HEK293 (cell line): ENCODE results near the gene SORCS3.

Experiments
- CTCF ChIA-PET: fragments of 350-600 bp; formaldehyde crosslinking; extraction: SDS; loops from one replicate; lab custom pipeline; 2021; ENCODE audit warnings: antibody characterized with exemption; lab: Yijun Ruan, JAX
- POLR2A ChIA-PET: fragments of 300-600 bp; formaldehyde crosslinking; extraction: SDS; loops from one replicate; lab custom pipeline; 2020; ENCODE audit warnings: antibody characterized with exemption, inconsistent platforms; lab: Yijun Ruan, JAX
- H3K27ac ChIP-seq: fragments of 200-500 bp; sonication (Bioruptor generic); 2 replicates; pipeline ENCODE4 v1.5.1; 2014; ENCODE audit warnings: low read depth, low read length, control low read depth, inconsistent platforms; ENCODE audit errors: extremely low read depth
- H3K36me3 ChIP-seq, 2 experiments: fragments of 200-500 bp in 1 of 2; sonication (Bioruptor generic) in 1 of 2; 1 replicate in 1 of 2; 2 replicates in 1 of 2; pipeline ENCODE4 v1.5.1; 2014 to 2017; ENCODE audit warnings: inconsistent platforms in 2 of 2, low read length in 2 of 2; ENCODE audit not compliant: control insufficient read depth in 2 of 2, insufficient read depth in 1 of 2
- H3K4me1 ChIP-seq: fragments of 200-500 bp; sonication (Bioruptor generic); 2 replicates; pipeline ENCODE4 v1.5.1; 2014; ENCODE audit warnings: mild to moderate bottlenecking, low read length, inconsistent platforms; ENCODE audit not compliant: control insufficient read depth, insufficient read depth
- H3K4me3 ChIP-seq: 2 replicates; pipeline ENCODE4 v1.5.1; 2011; ENCODE audit warnings: low read depth, mild to moderate bottlenecking, control low read depth, low read length, moderate library complexity
- H3K9me3 ChIP-seq: fragments of 200-500 bp; sonication (Bioruptor generic); 2 replicates; pipeline ENCODE4 v1.5.1; 2014; ENCODE audit warnings: low read depth, low read length, inconsistent platforms; ENCODE audit not compliant: control insufficient read depth, insufficient read depth
- BCL11B ChIP-seq: fragments of 450-650 bp; formaldehyde crosslinking; IDR thresholded peaks from 2 replicates; pipeline ENCODE4 v1.5.1; 2016; ENCODE audit warnings: low read depth, missing biosample characterization, missing genetic modification characterization
- KLF16 ChIP-seq: fragments of 450-650 bp; formaldehyde crosslinking; IDR thresholded peaks from 2 replicates; pipeline ENCODE4 v1.5.1; 2017; ENCODE audit warnings: missing biosample characterization, missing genetic modification characterization
- OVOL3 ChIP-seq: fragments of 450-650 bp; formaldehyde crosslinking; IDR thresholded peaks from 2 replicates; pipeline ENCODE4 v1.5.1; 2016; ENCODE audit warnings: missing biosample characterization, missing genetic modification characterization
- PRDM4 ChIP-seq: fragments of 450-650 bp; formaldehyde crosslinking; IDR thresholded peaks from 2 replicates; pipeline ENCODE4 v1.5.1; 2017; ENCODE audit warnings: missing biosample characterization, missing genetic modification characterization
- RBAK ChIP-seq: fragments of 450-650 bp; formaldehyde crosslinking; IDR thresholded peaks from 2 replicates; pipeline ENCODE4 v1.5.1; 2016; ENCODE audit warnings: missing biosample characterization, missing genetic modification characterization
- ZBTB11 ChIP-seq: fragments of 450-650 bp; formaldehyde crosslinking; conservative IDR thresholded peaks from 2 replicates; pipeline ENCODE4 v1.5.1; 2016; ENCODE audit warnings: low read depth, missing biosample characterization, missing genetic modification characterization
- ZBTB21 ChIP-seq: fragments of 450-650 bp; formaldehyde crosslinking; IDR thresholded peaks from 2 replicates; pipeline ENCODE4 v1.5.1; 2017; ENCODE audit warnings: missing biosample characterization, missing genetic modification characterization
- ZEB2 ChIP-seq: fragments of 450-650 bp; formaldehyde crosslinking; IDR thresholded peaks from 2 replicates; pipeline ENCODE4 v1.5.1; 2016; ENCODE audit warnings: missing biosample characterization, missing genetic modification characterization
- ZNF112 ChIP-seq: fragments of 450-650 bp; formaldehyde crosslinking; IDR thresholded peaks from 2 replicates; pipeline ENCODE4 v1.5.0; 2017; ENCODE audit warnings: missing biosample characterization, missing genetic modification characterization
- ZNF114 ChIP-seq: fragments of 450-650 bp; formaldehyde crosslinking; IDR thresholded peaks from 2 replicates; pipeline ENCODE4 v1.5.0; 2017; ENCODE audit warnings: missing biosample characterization, missing genetic modification characterization
- ZNF16 ChIP-seq: fragments of 450-650 bp; formaldehyde crosslinking; IDR thresholded peaks from 2 replicates; pipeline ENCODE4 v1.5.1; 2016; ENCODE audit warnings: low read depth, missing biosample characterization, missing genetic modification characterization
- ZNF169 ChIP-seq: fragments of 450-650 bp; formaldehyde crosslinking; IDR thresholded peaks from 2 replicates; pipeline ENCODE4 v1.5.1; 2016; ENCODE audit warnings: missing biosample characterization, missing genetic modification characterization
- ZNF585B ChIP-seq: fragments of 450-650 bp; formaldehyde crosslinking; IDR thresholded peaks from 2 replicates; pipeline ENCODE4 v1.5.1; 2016; ENCODE audit warnings: missing biosample characterization, missing genetic modification characterization
- ZNF600 ChIP-seq: fragments of 450-650 bp; formaldehyde crosslinking; IDR thresholded peaks from 2 replicates; pipeline ENCODE4 v1.5.1; 2016; ENCODE audit warnings: missing biosample characterization, missing genetic modification characterization
- ZNF692 ChIP-seq: fragments of 450-650 bp; formaldehyde crosslinking; IDR thresholded peaks from 2 replicates; pipeline ENCODE4 v1.5.1; 2016; ENCODE audit warnings: missing biosample characterization, missing genetic modification characterization
- ZNF843 ChIP-seq: fragments of 450-650 bp; formaldehyde crosslinking; IDR thresholded peaks from 2 replicates; pipeline ENCODE4 v1.5.1; 2016; ENCODE audit warnings: missing biosample characterization, missing genetic modification characterization
- ZXDB ChIP-seq: fragments of 450-650 bp; formaldehyde crosslinking; IDR thresholded peaks from 2 replicates; pipeline ENCODE4 v1.5.1; 2016; ENCODE audit warnings: missing biosample characterization, missing genetic modification characterization
- TF ChIP-seq, protein P1 (sequence below): fragments of 450-650 bp; IDR thresholded peaks from 2 replicates; pipeline ENCODE4 v1.5.1; 2018; ENCODE audit warnings: missing biosample characterization, mild to moderate bottlenecking, missing genetic modification characterization
- TF ChIP-seq, protein P2 (sequence below): sonication (generic); formaldehyde crosslinking; IDR thresholded peaks from 2 replicates; pipeline ENCODE4 v1.8.1; 2022; ENCODE audit warnings: mild to moderate bottlenecking, moderate library complexity, missing genetic modification reagents

The SORCS3 gene

DNA sequence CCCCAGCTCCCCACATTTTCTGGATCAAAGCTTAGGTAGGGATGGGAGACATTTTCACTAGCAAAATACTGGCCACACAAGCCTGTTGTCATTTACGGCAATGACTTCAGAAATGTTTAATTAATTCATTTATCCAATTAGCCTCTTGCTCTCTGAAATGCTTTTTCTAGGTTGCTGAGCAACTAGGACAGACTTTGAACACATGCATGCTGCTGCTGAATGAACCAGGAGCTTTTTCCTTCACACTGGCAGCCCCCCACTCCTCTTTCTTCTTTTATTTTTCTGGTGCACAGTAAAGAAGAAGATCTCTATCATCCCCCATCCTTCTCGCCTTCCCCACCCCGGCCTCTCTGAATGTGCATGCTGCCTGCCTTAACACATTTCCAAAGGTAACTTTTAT lies 22.5 kb downstream of the SORCS3 start:
- Histone ChIP-seq H3K9me3 (no peaks in the 10 kb centered on the region), H3K4me3 (no peak overlapping the region), H3K27ac (no peak overlapping the region), H3K36me3 (no peaks in the 10 kb centered on the region), H3K4me1 (no peaks in the 10 kb centered on the region)
- ChIA-PET POLR2A (no interaction called here), CTCF (interaction anchor here (0.6 kb wide), 1 partner anchor 177 kb away, joined by 3 read pairs; no protein-coding TSS in a partner anchor)
- TF ChIP-seq ZBTB21 (tag by site-specific recombination) (no peak), ZBTB11 (tag by site-specific recombination) (no peak), ZNF843 (no peak), ZEB2 (no peak), OVOL3 (no peak), KLF16 (tag by site-specific recombination) (no peak), ZNF169 (tag by site-specific recombination) (no peak), PRDM4 (tag by site-specific recombination) (no peak), BCL11B (no peak), ZNF692 (tag by site-specific recombination) (no peak), ZNF600 (tag by site-specific recombination) (no peak), ZNF585B (tag by site-specific recombination) (no peak), ZNF114 (tag by site-specific recombination) (no peak), ZNF112 (tag by site-specific recombination) (no peak), ZNF16 (tag by site-specific recombination) (no peak), ZXDB (no peak), RBAK (no peak)
- TF ChIP-seq, protein P1, sequence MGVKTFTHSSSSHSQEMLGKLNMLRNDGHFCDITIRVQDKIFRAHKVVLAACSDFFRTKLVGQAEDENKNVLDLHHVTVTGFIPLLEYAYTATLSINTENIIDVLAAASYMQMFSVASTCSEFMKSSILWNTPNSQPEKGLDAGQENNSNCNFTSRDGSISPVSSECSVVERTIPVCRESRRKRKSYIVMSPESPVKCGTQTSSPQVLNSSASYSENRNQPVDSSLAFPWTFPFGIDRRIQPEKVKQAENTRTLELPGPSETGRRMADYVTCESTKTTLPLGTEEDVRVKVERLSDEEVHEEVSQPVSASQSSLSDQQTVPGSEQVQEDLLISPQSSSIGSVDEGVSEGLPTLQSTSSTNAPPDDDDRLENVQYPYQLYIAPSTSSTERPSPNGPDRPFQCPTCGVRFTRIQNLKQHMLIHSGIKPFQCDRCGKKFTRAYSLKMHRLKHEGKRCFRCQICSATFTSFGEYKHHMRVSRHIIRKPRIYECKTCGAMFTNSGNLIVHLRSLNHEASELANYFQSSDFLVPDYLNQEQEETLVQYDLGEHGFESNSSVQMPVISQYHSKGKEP (tag by site-specific recombination): no peak
- TF ChIP-seq, protein P2, sequence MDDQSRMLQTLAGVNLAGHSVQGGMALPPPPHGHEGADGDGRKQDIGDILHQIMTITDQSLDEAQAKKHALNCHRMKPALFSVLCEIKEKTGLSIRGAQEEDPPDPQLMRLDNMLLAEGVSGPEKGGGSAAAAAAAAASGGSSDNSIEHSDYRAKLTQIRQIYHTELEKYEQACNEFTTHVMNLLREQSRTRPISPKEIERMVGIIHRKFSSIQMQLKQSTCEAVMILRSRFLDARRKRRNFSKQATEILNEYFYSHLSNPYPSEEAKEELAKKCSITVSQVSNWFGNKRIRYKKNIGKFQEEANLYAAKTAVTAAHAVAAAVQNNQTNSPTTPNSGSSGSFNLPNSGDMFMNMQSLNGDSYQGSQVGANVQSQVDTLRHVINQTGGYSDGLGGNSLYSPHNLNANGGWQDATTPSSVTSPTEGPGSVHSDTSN (CRISPR knock-in tag): no peak
